Measurements from ENCODE around the gene RHBDF2. TPM values are rescaled to one million over a fixed set of nuclear protein-coding genes. Genes with fewer than 3 reads are reported as not detected.

Gene RHBDF2
- total RNA-seq, 2 experiments from 2014 or later: 144 to 173 TPM

DNA sequence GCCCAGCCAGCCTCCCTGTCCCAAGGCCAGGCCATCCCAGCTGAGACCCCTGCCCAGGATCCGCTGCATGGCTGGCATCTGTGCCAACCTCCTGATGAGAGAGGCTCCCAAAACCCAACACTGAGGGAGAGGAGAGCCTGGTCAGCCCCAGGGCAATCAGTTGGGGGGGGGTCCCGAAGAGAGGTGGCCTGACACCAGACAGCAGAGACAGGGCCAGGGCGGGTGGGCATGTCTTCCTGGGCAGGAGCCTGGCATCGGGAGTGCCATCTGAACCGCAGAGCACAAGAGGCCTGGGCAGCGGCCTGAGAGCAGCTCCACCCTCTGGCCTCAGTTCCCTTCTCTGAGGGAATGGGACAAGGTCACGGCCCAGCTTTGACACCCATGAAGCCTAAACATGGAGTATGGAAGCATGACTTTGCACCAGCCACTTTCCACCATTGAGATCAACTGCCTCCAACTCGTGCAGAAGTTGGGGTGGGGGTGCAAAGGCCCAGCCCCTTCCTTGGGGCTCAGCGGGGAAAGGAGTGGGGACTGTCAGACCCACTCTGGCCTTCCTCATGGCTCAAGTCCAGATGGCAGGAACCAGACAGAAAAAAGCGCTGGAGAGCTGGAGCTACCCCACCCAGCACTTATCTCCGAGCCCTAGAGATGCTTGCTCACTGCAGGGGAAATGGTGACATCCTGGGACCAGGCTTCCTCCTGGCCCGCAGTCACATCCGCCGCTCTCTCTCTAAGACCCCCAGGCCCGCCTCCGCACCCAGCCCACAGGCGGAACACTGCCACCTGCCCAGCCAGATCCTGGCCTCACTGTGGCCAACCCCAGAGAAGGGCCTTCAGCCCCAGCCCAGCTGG is 9.7 kb downstream of the RHBDF2 start:
- peak; percentile 83 for DNase-seq (ENCODE audit: low spot score)
- Histone ChIP-seq H2AFZ (ENCODE audit: low read length) (no peak overlapping the region; the same call in 1 of the 2 replicates), H4K20me1 (ENCODE audit: insufficient read depth, low read length) (no peaks in the 10 kb centered on the region), H3K79me2 (ENCODE audit: insufficient read depth, low read depth, low read length) (peaks cover 6% of the 10 kb centered on the region; the same call in 1 of the 2 replicates), H3K4me2 (ENCODE audit: low read length) (peak overlapping the region; percentile 98), H3K9me3 (ENCODE audit: low read length) (no peaks in the 10 kb centered on the region), H3K4me3 (ENCODE audit: low read depth, low read length, poor library complexity, severe bottlenecking) (peak overlapping the region; percentile 41), H3K9me2 (ENCODE audit: insufficient read depth, low read length) (no peaks in the 10 kb centered on the region), H3K4me1 (ENCODE audit: insufficient read depth, low read length, poor library complexity, severe bottlenecking) (peaks cover 75% of the 10 kb centered on the region), H3K27ac (ENCODE audit: low read depth, low read length, poor library complexity, severe bottlenecking) (peak overlapping the region; percentile 83), H3K36me3 (ENCODE audit: insufficient read depth, low read length) (peaks cover 18% of the 10 kb centered on the region)
- no TSS peak for BruUV-seq (replicated peaks)
- intact Hi-C loops (cut with micrococcal nuclease; ENCODE audit: unreplicated experiment): loop anchor here (1.0 to 10.0 kb wide), 3 partner anchors 9 to 953 kb away; partner anchors contain the start of gene UBALD2
- ChIA-PET CTCF (ENCODE audit: unreplicated experiment) (interaction anchor here (1.1 to 2.9 kb wide), 5 partner anchors 8 to 25 kb away, joined by 3 to 15 read pairs (median 4); no protein-coding TSS in a partner anchor), POLR2A (interaction anchor here (0.5 to 6.3 kb wide), 6 partner anchors 8 to 227 kb away, joined by 3 to 50 read pairs (median 7); partner anchors contain the start of gene RHBDF2)
- no peak for TF ChIP-seq EZH2phosphoT487 (IDR thresholded peaks at IDR 0.05; ENCODE audit: borderline replicate concordance, low read depth, low read length)
- TF ChIP-seq, protein P1, sequence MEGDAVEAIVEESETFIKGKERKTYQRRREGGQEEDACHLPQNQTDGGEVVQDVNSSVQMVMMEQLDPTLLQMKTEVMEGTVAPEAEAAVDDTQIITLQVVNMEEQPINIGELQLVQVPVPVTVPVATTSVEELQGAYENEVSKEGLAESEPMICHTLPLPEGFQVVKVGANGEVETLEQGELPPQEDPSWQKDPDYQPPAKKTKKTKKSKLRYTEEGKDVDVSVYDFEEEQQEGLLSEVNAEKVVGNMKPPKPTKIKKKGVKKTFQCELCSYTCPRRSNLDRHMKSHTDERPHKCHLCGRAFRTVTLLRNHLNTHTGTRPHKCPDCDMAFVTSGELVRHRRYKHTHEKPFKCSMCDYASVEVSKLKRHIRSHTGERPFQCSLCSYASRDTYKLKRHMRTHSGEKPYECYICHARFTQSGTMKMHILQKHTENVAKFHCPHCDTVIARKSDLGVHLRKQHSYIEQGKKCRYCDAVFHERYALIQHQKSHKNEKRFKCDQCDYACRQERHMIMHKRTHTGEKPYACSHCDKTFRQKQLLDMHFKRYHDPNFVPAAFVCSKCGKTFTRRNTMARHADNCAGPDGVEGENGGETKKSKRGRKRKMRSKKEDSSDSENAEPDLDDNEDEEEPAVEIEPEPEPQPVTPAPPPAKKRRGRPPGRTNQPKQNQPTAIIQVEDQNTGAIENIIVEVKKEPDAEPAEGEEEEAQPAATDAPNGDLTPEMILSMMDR (conservative IDR thresholded peaks at IDR 0.05; ENCODE audit: low read length): 0 out of 2 replicates have a peak, but pooled peaks have one; percentile 31

DNA sequence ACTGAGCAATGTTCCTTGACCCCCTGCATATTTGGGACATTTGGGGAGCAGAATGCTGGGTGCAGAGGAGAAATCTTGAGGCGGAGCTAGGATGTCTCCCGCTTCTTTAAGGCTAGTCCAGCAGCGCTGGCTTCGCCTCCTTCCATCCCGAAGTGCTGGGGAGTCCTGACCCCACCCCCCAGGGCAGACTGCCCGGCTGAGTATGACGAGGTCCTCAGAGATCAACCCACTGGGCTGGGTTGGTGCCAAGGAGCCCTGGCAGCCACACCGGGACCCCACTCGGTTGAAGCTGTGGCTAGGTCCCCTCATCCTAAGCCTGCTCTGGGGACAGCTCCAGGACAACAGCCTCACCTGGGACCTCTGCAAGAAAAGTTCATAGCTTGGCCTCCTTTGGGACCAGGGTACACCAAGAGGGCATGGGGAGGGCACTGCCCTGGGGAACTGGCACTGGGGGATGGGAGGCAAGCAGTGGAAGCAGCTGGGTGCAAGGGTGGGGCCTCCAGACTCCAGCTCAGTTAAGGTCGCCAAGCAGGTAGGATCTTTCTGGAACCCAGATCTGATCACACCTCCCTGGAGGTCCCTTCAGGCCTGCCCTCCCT is 11.0 kb downstream of the RHBDF2 start:
- POLR2A ChIA-PET: interaction anchor here (1.5 to 6.3 kb wide), 2 partner anchors 8 to 9 kb away, joined by 9 to 50 read pairs; no protein-coding TSS in a partner anchor
- CTCF ChIA-PET (ENCODE audit: unreplicated experiment): interaction anchor here (0.6 to 1.3 kb wide), 3 partner anchors 9 to 635 kb away, joined by 3 to 5 read pairs (median 3); partner anchors contain the start of gene WBP2
- no peak overlapping the region for H3K4me3 ChIP-seq (ENCODE audit: low read depth, low read length, poor library complexity, severe bottlenecking)
- no peak for DNase-seq (ENCODE audit: low spot score)
- intact Hi-C loops (cut with micrococcal nuclease; ENCODE audit: unreplicated experiment): loop anchor here (10.0 kb wide), 2 partner anchors 225 to 955 kb away; partner anchors contain the start of gene UBALD2
- no peaks in the 10 kb centered on the region; the same call in 1 of the 2 replicates for H3K79me2 ChIP-seq (ENCODE audit: insufficient read depth, low read depth, low read length)
- TF ChIP-seq, protein P1 (conservative IDR thresholded peaks at IDR 0.05; ENCODE audit: low read length): no peak
- no peak for TF ChIP-seq EZH2phosphoT487 (IDR thresholded peaks at IDR 0.05; ENCODE audit: borderline replicate concordance, low read depth, low read length)
- no peaks in the 10 kb centered on the region for H4K20me1 ChIP-seq (ENCODE audit: insufficient read depth, low read length)
- no TSS peak for BruUV-seq (replicated peaks)
- peak overlapping the region; percentile 83 for H3K27ac ChIP-seq (ENCODE audit: low read depth, low read length, poor library complexity, severe bottlenecking)
- no peak overlapping the region for H2AFZ ChIP-seq (ENCODE audit: low read length)
- H3K4me2 ChIP-seq (ENCODE audit: low read length): no peak overlapping the region
- H3K9me3 ChIP-seq (ENCODE audit: low read length): no peaks in the 10 kb centered on the region
- peaks cover 75% of the 10 kb centered on the region for H3K4me1 ChIP-seq (ENCODE audit: insufficient read depth, low read length, poor library complexity, severe bottlenecking)
- peaks cover 12% of the 10 kb centered on the region for H3K36me3 ChIP-seq (ENCODE audit: insufficient read depth, low read length)
- no peaks in the 10 kb centered on the region for H3K9me2 ChIP-seq (ENCODE audit: insufficient read depth, low read length)
